OCI-M2 (cell line): Measurements from ENCODE around the gene KCNIP1.

Experiments used
- DNase-seq: peaks from one replicate; lab custom pipeline; 2025; ENCODE audit not compliant: unreplicated experiment; lab: John Stamatoyannopoulos, UW

KCNIP1 gene

GRCh38 chr5:170640731-170641588 lies 137.1 kb downstream of the KCNIP1 start:
- no peak for DNase-seq

GRCh38 chr5:170641589-170642031 lies 137.8 kb downstream of the KCNIP1 start:
- no peak for DNase-seq

DNA sequence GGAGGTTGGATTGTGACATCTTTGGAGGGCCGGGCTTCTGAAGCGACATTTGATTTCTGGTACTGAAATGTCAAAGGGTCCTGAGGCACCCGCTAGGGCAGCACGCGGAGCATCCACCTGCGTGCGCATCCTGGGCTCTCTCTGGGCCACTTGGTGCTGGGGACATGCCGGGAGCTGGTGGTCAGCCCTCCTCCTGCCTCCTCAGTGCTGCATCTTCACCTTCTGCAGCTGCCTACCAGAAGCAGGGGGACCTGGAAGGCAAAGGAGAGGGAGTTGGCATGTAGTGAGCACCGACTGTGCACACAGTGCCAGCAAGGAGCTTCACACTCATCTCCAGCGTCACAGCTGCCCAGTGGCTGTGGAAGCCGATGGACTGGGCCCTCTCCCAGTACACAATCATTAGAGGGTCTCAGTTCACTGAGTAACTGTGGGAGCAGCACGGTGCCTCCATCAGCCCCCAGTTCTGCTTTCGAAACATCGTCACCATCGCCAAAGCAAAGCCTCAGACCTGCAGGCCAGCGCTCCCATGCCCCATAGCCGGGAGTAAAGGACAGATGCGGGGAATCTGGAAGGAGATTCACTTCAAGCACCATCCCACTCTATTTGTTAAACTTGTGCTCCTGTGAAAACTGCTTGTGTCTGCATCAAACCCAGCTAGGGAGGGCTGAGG lies 138.4 kb downstream of the KCNIP1 start:
- no peak for DNase-seq

- DNase-seq, result no peak
Measured at GRCh38 chr5:170642776-170643436, 139.1 kb downstream of the KCNIP1 start.

GRCh38 chr5:170643591-170643990 lies 139.8 kb downstream of the KCNIP1 start:
- no peak for DNase-seq

DNA sequence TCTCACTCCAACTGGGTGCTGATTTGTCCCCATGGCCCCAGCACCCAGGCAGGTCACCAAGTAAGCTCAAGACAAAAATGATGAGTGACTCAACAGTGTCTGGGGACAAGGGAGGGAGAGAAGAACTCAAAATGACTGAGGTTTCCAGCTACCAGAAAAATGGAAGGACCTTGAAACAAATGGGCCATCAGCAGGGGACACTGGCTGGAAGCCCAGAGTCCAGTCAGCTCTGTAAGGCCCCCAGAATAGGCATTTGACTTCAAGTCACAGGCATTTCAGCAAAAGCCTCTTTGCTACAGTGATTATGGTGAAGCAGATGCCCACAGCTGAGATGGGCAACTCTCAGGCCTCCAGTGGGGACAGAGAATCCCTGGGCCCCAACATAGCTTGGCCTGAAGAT lies 140.7 kb downstream of the KCNIP1 start:
- DNase-seq, result no peak

DNA sequence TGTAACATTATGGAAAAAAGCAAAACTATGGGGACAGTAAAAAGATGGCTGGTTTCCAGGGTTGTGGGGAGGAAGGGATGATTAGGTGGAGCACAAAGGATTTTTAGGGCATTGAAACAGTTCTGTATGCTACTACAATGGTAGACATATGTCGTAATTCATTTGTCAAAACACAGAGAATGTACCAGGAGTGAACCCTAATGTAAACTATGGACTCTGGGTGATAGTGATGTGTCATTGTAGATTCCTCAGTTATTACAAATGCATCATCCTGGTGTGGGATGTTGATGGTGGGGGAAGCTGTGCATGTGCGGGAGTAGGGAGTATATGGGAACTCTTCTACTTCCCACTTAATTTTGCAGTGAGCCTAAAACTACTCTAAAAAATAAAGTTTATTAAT lies 144.7 kb downstream of the KCNIP1 start:
- DNase-seq, result no peak

GRCh38 chr5:170650850-170651249 lies 147.0 kb downstream of the KCNIP1 start:
- DNase-seq, result no peak

GRCh38 chr5:170651604-170652277 lies 147.9 kb downstream of the KCNIP1 start:
- DNase-seq, result no peak

- no peak for DNase-seq
Measured at GRCh38 chr5:170655476-170655875, 151.7 kb downstream of the KCNIP1 start.

- no peak for DNase-seq
Measured at GRCh38 chr5:170655920-170656319, 152.1 kb downstream of the KCNIP1 start.

GRCh38 chr5:170656346-170656745 lies 152.5 kb downstream of the KCNIP1 start:
- DNase-seq, result no peak

- DNase-seq, result no peak
Measured at GRCh38 chr5:170660531-170660930, 156.7 kb downstream of the KCNIP1 start.

GRCh38 chr5:170662966-170663365 lies 159.1 kb downstream of the KCNIP1 start:
- DNase-seq, result no peak

DNA sequence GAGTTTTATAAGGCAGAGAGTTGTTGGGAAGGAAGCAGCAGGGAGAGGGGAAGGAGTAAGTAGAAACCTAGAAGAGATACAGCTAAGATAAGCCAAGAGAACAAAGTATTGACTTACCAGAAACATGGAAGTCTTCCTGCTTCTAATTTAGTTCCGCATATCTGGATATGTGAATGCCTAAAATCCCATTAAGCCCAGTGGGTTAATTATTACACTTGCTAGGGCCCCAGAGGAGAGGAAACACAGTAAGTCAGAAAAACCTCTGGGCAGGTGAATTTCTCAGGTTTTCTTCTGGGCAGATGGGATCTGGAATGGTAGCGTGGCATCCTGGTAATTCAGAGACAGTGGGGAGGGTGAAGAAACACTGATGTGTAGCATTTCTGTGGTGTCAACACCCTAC lies 175.0 kb downstream of the KCNIP1 start:
- DNase-seq, result no peak

GRCh38 chr5:170681013-170681433 lies 177.2 kb downstream of the KCNIP1 start:
- DNase-seq, result peak; percentile 3

GRCh38 chr5:170691657-170692056 lies 187.8 kb downstream of the KCNIP1 start:
- no peak for DNase-seq

- no peak for DNase-seq
Measured at GRCh38 chr5:170693701-170694100, 189.9 kb downstream of the KCNIP1 start.

GRCh38 chr5:170694911-170695310 lies 191.1 kb downstream of the KCNIP1 start:
- no peak for DNase-seq

DNA sequence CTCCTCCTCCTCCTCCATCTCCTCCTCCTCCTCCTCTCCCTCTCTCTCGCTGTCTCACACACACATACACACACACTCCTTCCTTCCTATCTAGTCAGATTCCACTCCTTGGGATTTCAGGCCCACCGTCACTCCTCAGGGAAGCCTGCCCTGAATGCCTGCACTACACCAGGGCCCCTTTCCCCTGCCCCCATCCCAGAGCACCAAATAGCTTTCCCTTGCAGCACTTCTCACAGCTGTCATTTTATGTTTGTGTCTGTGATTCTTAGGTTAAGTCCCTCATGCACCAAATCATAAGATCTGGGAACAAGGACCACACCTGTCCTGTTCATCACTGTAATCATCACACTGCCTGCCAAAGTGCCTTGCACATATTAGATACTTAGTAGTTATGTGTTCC lies 193.2 kb downstream of the KCNIP1 start:
- DNase-seq, result no peak

GRCh38 chr5:170700503-170700902 lies 196.7 kb downstream of the KCNIP1 start:
- no peak for DNase-seq
